Stimulated activated CD8-positive, alpha-beta memory T cell treated with anti-CD3 and anti-CD28 coated beads, Interleukin-15, amount 100 ng/mL, for 1 hour (primary cell): Measurements from ENCODE around the gene UBE2M.
A peak's percentile ranks its signal among the peaks of the same experiment; 100 is the strongest.
"Not testable (repeated sequence)": the region's sequence is repeated elsewhere in the genome, so short reads cannot be mapped to it uniquely, and the experiment has no call there.

ENCODE experiments used
- DNase-seq: peaks from one replicate; pipeline ENCODE4 v3.0.0-alpha.2; 2020; ENCODE audit warnings: low read depth

UBE2M gene

GRCh38 chr19:58558066-58558622, at the start of gene UBE2M:
TSS of gene UBE2M (minus strand) at chr19:58558611. CDS start at chr19:58558381, 230 bp downstream.
- no peak for DNase-seq

DNA sequence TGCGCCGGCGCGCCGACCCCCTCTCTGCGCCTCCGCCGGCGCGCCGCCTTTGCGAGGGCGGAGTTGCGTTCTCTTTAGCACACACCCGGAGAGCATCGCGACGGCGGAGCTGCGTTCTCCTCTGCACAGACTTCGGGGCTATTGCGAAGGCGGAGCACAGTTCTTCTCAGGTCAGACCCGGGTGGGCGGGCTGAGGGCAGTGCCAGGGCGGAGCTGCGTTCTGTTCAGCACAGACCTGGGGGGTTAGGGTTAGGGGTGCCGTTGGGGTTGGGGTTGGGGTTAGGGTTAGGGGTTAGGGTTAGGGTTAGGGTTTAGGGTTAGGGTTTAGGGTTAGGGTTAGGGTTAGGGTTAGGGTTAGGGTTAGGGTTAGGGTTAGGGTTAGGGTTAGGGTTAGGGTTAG, 48.8 kb upstream of the UBE2M start:
- DNase-seq, result not testable (repeated sequence)

GRCh38 chr19:58606251-58606896, 48.0 kb upstream of the UBE2M start:
- DNase-seq, result not testable (repeated sequence)

GRCh38 chr19:58586133-58586765, 27.8 kb upstream of the UBE2M start:
- DNase-seq, result no peak

GRCh38 chr19:58585442-58586132, 27.2 kb upstream of the UBE2M start:
- no peak for DNase-seq

GRCh38 chr19:58584498-58585441, 26.4 kb upstream of the UBE2M start:
- no peak for DNase-seq

- no peak for DNase-seq
These were observed 24.6 kb upstream of the UBE2M start for GRCh38 chr19:58582985-58583384.

- peak; percentile 87 for DNase-seq
These were observed 23.1 kb upstream of the UBE2M start for GRCh38 chr19:58581227-58582141.

DNA sequence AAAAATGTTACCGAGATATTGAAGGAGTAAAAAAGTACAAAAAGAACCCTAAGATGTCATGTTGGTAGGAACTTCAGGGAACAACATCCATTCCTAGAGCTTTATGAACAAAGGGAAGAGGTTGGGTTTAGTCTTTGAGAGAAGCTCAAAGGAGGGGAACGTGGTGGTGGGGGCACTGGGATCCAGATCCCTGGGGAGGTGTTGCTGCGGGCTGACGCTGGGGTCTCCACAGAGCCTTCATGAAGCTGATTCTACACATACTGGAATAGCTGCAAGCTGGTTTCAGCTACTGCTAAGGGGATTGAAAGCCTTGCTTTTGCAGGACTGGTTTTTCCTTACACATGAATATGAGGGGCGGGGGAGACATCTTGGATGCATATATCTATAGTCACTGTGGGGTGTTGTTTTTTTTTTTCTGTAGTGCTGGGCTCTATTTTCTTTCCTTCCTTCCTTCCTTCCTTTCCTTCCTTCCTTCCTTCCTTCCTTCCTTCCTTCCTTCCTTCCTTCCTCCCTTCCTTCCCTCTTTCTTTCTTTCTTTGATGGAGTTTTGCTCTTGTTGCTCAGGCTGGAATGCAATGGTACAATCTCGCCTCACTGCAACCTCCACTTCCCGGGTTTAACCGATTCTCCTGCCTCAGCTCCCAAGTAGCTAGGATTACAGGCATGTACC, 21.2 kb upstream of the UBE2M start:
- no peak for DNase-seq

GRCh38 chr19:58578012-58578925, 19.9 kb upstream of the UBE2M start:
- DNase-seq, result no peak

- not testable (repeated sequence) for DNase-seq
These were observed 19.2 kb upstream of the UBE2M start for GRCh38 chr19:58577581-58577980.

GRCh38 chr19:58575183-58576041, 17.0 kb upstream of the UBE2M start:
- peak; percentile 49 for DNase-seq

DNA sequence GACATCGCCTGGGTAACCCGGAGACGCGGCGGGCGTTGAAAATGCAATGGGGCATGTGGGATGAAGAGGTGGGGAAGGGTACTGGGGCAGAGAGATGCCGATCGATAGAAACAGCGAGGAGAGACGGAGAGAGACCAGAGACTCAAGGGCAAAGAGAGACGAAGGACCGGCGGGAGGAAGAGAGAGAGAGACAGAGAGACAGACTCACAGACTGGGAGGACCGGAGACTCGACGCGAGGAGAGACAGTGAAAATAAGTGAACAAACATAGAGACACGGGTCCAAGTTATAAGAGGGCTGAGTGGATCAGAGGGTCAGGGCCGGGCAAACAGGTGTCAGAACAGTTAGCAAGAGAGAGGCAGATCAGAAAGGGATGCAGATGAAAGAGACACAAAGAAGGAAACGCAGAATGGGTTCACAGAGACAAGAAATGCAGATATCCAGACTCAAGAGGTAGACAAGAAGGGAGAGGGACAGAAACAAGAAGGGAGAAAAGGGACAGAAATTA, 15.3 kb upstream of the UBE2M start:
- DNase-seq, result no peak

GRCh38 chr19:58572818-58573657, 14.6 kb upstream of the UBE2M start, which contains the start of gene MZF1:
TSS of gene MZF1 (minus strand) at chr19:58573335. CDS start at chr19:58571389, 1,946 bp downstream.
- peak; percentile 100 for DNase-seq

GRCh38 chr19:58572026-58572817, 13.8 kb upstream of the UBE2M start:
- no peak for DNase-seq

DNA sequence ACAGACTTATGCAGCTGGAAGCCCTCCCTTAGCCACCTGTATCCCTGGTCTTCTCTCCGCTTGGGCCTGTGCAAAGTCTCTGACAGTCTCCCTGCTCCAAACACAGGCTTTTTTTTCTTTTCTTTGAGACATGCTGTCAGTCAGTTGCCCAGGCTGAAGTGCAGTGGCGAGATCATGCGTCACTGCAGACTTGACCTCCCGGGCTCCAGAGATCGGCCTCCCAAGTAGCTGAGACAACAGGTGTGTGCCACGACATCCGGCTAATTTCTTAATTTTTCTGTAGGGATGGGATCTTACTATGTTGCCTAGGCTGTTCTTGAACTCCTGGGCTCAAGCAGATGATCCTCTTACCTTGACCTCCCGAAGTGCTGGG, 13.2 kb upstream of the UBE2M start:
- DNase-seq, result no peak
